ENCODE results near the gene GPI. TPM values are rescaled to one million over a fixed set of nuclear protein-coding genes. Genes with fewer than 3 reads are reported as not detected.

GPI gene
- total and polyA plus RNA-seq, 10 donors, result 57.5 to 257 (median 161) TPM

DNA sequence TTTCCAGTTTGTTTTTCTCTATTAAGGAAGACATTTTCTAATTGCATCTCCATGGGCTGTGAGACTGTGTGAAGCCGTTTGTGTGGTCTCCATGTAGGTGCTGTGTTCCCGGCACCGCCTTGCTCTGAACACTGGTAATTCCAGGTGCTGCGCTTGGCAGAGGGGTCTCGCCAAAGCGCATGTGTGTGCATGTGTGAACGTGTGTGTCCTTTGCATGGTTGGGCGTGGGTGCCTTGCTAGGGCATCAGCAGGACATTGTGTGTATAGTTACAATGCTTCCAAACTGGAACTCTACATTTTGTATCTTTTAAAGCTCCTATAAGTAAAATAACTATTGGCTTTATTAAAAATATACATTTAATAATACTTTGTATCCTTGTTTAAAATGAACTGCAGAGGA, 9.8 kb upstream of the GPI start:
- DNase-seq, result no peak
- Histone ChIP-seq H3K27ac (no peak overlapping the region), H3K4me1 (peaks cover 0 to 39% (median 29%) of the 10 kb centered on the region in 6 donors), H3K9me3 (no peaks in the 10 kb centered on the region), H3K27me3 (replicated peaks in 1 of 7) (no peaks in the 10 kb centered on the region), H3K4me3 (no peak overlapping the region), H3K36me3 (peaks cover 2 to 61% (median 36%) of the 10 kb centered on the region in 6 donors)
- TF ChIP-seq, protein P1, sequence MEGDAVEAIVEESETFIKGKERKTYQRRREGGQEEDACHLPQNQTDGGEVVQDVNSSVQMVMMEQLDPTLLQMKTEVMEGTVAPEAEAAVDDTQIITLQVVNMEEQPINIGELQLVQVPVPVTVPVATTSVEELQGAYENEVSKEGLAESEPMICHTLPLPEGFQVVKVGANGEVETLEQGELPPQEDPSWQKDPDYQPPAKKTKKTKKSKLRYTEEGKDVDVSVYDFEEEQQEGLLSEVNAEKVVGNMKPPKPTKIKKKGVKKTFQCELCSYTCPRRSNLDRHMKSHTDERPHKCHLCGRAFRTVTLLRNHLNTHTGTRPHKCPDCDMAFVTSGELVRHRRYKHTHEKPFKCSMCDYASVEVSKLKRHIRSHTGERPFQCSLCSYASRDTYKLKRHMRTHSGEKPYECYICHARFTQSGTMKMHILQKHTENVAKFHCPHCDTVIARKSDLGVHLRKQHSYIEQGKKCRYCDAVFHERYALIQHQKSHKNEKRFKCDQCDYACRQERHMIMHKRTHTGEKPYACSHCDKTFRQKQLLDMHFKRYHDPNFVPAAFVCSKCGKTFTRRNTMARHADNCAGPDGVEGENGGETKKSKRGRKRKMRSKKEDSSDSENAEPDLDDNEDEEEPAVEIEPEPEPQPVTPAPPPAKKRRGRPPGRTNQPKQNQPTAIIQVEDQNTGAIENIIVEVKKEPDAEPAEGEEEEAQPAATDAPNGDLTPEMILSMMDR (IDR thresholded peaks at IDR 0.05 in 8 of 11, conservative IDR thresholded peaks at IDR 0.05 in 3 of 11), result no peak
- peak in 2 of 3 donors; percentile 11 to 14 for TF ChIP-seq POLR2AphosphoS5 (IDR thresholded peaks at IDR 0.05)
- 97 to 99% (median 97%) methylated on average over 8 of the region's 8 CpGs for WGBS, 5 donors
- intact Hi-C loops (cut with DNase I; ENCODE audit: low total_unique reads), result no loop called here

DNA sequence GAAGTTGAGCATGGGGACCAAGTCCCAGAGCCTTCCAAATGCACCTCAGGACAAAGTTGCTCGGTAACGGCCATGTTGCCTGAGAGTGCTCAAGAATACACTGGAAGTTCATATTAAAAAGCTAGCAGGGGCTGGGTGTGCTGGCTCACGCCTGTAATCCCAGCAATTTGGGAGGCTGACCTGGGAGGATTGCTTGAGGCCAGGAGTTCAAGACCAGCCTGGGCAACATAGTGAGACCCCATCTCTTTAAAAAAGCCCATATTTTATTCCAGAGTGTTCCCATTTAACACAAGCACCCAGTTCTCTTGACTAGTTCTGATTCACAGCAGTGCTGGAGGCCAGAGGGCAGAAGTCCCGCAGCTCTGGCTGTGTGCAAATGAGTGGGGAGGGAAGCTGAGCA, 8.1 kb upstream of the GPI start:
- Histone ChIP-seq H3K4me1 (peaks cover 0 to 23% (median 18%) of the 10 kb centered on the region in 6 donors), H3K27ac (peak overlapping the region in 1 of 8 donors; percentile 2), H3K9me3 (no peaks in the 10 kb centered on the region), H3K36me3 (peaks cover 2 to 44% (median 31%) of the 10 kb centered on the region in 6 donors), H3K4me3 (no peak overlapping the region), H3K27me3 (replicated peaks in 1 of 7) (no peaks in the 10 kb centered on the region)
- intact Hi-C loops (cut with DNase I; ENCODE audit: low total_unique reads), result no loop called here
- DNase-seq, result no peak
- TF ChIP-seq POLR2A (IDR thresholded peaks at IDR 0.05), result no peak
- WGBS, 5 donors, result 90 to 95% (median 94%) methylated on average over 3 to 4 of the region's 4 CpGs

DNA sequence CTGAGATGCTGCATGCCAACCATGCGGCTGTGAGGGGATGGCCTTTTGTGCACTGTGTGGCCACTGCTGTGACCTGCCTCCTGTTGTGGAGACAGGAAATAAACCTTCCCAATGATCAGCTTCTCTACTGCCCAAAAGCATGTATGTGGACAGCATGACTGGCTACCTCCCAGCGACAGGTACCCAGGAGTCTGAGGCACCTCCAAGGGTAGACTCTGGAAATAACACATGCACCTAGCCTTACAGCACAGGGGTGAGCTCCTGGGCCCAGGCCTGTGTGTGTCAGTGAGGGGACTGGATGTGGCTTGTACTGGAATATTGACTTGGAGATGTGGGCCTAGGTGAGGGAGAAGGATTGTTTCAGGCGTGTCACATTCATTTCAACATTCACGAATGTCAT, 7.6 kb upstream of the GPI start:
- Histone ChIP-seq H3K4me1 (peaks cover 0 to 21% (median 17%) of the 10 kb centered on the region in 6 donors), H3K36me3 (peaks cover 2 to 38% (median 26%) of the 10 kb centered on the region in 6 donors), H3K27ac (peak overlapping the region in 1 of 8 donors; percentile 2), H3K9me3 (no peaks in the 10 kb centered on the region), H3K27me3 (replicated peaks in 1 of 7) (no peaks in the 10 kb centered on the region), H3K4me3 (no peak overlapping the region)
- intact Hi-C loops (cut with DNase I; ENCODE audit: low total_unique reads), result no loop called here
- WGBS, 5 donors, result 85 to 99% (median 94%) methylated on average over 4 of the region's 4 CpGs
- TF ChIP-seq POLR2AphosphoS5 (IDR thresholded peaks at IDR 0.05) (no peak), POLR2A (IDR thresholded peaks at IDR 0.05) (no peak)
- DNase-seq, result no peak

DNA sequence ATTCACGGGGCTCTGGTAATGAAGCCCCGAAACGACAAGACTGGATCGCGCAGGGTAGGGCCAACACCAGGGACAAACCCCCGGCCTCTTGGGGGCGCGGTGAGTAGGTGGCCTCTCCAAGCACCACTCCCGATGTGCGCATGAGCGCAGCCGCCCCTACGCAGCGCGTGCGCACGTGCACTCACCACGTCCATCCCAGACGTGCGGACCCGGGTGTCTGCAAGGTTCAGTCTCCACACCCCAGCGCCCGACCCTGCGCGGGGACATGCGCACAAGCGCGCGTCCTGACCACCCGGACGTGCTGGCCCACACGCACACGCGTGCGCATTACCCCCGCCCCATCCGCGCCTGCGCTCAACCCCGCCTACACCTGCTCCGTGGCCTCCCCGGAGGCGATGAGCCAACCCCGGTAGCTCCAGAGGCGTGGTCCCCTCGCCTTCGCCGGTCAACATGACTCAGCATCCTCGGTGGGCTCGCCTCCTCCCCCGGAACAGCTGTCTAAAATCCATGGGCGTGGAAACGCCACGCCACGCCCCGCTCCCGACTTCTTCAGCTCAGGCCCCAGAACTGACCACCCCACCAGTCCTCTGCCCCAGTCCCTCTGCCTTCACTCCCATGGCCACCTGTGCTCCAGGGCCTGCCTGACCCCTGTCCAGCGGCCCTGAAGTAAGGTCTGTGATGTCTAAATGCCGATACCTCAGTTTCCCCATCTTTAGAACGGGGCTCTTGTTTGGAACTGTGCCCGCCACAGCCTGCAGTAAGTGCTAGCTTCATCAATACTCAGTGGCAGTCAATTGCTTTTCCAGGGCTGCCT, 5.6 kb upstream of the GPI start:
- TF ChIP-seq, protein P1 (IDR thresholded peaks at IDR 0.05 in 8 of 11, conservative IDR thresholded peaks at IDR 0.05 in 3 of 11), result peak; percentile 26 to 73 (median 55)
- TF ChIP-seq POLR2A (IDR thresholded peaks at IDR 0.05) (no peak), POLR2AphosphoS5 (IDR thresholded peaks at IDR 0.05) (peak; percentile 90 to 94 (median 92))
- DNase-seq, result peak; percentile 99
- 4 to 8% (median 6%) methylated on average over 37 to 61 of the region's 61 CpGs for WGBS, 5 donors
- intact Hi-C loops (cut with DNase I; ENCODE audit: low total_unique reads), result no loop called here
- peaks cover 0 to 25% (median 19%) of the 10 kb centered on the region in 6 donors for H3K4me1 ChIP-seq
- H3K27me3 ChIP-seq (replicated peaks in 1 of 7), result no peaks in the 10 kb centered on the region
- peak overlapping the region; percentile 12 to 71 (median 44) for H3K4me3 ChIP-seq
- no peaks in the 10 kb centered on the region for H3K9me3 ChIP-seq
- peaks cover 0 to 19% (median 10%) of the 10 kb centered on the region in 6 donors for H3K36me3 ChIP-seq
- H3K27ac ChIP-seq, result peak overlapping the region; percentile 67 to 90 (median 86)

DNA sequence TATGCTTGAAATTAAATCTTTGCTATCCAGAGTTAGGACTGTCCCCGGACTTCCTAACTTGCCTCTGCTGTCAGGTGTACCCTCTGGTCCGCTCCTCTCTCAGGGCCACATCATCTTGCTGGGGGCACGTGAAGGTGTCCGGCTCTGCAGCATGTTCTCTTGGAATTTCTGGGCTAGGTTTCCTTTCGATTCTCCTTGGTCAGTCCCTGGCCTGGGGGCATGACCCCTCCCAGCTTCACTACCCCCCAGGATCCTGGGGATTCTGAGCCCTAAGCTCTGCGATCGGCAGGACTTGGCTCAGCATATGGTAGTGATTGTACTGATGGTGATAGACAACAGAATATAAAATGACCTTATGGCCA, 5.1 kb upstream of the GPI start:
- intact Hi-C loops (cut with DNase I; ENCODE audit: low total_unique reads), result no loop called here
- peaks cover 0 to 13% (median 6%) of the 10 kb centered on the region in 6 donors for H3K36me3 ChIP-seq
- peak overlapping the region; percentile 12 to 71 (median 44) for H3K4me3 ChIP-seq
- DNase-seq, result no peak
- H3K27me3 ChIP-seq (replicated peaks in 1 of 7), result no peaks in the 10 kb centered on the region
- H3K9me3 ChIP-seq, result no peaks in the 10 kb centered on the region
- TF ChIP-seq POLR2AphosphoS5 (IDR thresholded peaks at IDR 0.05) (no peak), POLR2A (IDR thresholded peaks at IDR 0.05) (no peak)
- TF ChIP-seq, protein P1 (IDR thresholded peaks at IDR 0.05 in 8 of 11, conservative IDR thresholded peaks at IDR 0.05 in 3 of 11), result no peak
- 72 to 85% (median 84%) methylated on average over 7 of the region's 7 CpGs for WGBS, 5 donors
- H3K4me1 ChIP-seq, result peaks cover 4 to 30% (median 23%) of the 10 kb centered on the region in 6 donors
- H3K27ac ChIP-seq, result peak overlapping the region; percentile 67 to 90 (median 86)
